GM19025 (cell line): ENCODE data around the gene TARDBP.
"Not testable (repeated sequence)": the region's sequence is repeated elsewhere in the genome, so short reads cannot be mapped to it uniquely, and the experiment has no call there.

ENCODE experiments used
- ATAC-seq: cut with Tn5 transposase; IDR thresholded peaks from one replicate; pipeline ENCODE4 v1.9.1; 2021; ENCODE audit warnings: mild to moderate bottlenecking, low read depth, moderate library complexity; ENCODE audit not compliant: unreplicated experiment

Gene TARDBP

GRCh38 chr1:11012260-11013159 is at the start of gene TARDBP:
TSS of gene TARDBP (plus strand) at chr1:11012654. CDS start at chr1:11013728, 1,074 bp downstream.
- peak; percentile 79 for ATAC-seq

DNA sequence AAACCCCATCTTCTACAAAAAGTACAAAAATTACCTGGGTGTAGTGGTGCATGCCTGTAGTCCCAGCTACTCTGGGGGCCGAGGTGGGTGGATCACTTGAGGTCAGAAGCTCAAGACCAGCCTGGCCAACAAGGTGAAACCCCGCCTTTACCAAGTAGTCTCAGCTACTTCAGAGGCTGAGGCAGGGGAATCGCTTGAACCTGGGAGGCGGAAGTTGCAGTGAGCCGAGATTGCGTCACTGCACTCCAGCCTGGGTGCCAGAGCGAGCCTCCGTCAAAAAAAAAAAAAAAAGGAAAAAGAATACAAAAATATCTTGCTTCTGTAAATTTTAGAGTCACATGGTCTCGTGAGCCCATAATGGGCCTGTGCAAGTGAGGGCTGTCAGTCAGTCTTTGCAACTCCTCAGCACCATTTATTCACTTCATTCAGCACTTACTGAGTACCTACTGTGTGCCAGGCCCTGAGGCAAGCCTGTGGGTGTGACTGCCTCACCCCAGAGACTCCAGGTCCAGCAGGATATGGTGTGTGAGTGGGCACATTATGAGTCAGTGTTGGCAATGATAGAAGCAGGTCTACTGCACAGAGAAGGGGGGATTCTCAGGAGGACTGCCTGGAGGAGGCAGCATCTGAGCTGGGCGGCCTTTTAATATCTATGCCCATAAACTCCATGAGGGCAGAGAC is 46.8 kb upstream of the TARDBP start:
- ATAC-seq, result no peak

DNA sequence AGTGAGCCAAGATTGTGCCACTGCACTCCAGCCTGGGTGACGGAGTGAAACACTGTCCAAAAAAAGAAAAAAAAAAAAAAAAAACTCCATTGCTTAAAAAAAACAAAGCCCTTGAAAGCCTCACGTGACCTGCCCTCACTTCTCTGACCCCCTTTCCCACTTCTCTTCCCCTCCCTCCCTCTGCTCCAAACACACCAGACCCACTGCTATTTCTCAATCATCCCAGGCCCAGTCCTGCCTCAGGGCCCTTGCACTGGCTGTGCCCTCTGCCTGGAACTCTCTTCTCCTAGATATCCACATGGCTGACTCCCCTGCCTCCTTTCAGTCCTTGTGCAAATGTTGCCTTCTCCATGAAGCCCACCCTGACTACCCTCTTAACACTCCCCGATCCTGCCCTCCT is 45.4 kb upstream of the TARDBP start:
- ATAC-seq, result no peak

GRCh38 chr1:10968411-10968826 is 44.0 kb upstream of the TARDBP start:
- ATAC-seq, result no peak

DNA sequence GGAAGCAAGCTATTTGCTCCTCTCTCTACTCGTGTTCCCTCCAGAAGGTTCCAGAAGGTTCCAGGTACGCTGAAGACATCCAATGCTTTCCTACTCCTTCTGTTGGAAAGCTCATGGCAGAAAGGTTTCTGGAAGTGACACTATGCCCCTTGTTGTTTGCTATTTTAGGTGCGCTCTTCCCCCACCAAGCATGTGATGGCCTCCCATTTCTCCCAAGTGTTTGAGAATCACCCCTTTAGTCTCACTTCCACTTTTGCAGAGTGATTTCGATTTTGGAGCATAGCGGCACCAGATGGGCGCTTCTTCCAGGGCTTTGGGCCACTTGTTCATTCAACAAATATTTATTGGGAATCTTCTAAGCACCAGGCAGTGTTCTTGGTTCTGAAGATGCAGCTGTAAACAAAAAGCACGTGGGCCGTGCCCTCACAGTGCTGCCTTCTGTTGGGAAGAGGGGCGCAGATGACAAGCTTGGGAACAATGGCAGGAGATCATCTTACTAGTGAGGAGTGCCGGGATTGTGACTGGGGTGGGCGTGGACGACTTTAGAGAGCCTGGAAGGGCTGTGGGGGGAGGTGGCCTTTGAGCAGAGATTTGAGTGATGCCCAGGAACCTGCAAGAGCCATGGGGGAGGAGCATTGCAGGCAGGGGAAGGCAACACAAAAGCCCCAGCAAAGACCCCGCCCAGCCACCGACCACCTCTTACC is 43.0 kb upstream of the TARDBP start:
- no peak for ATAC-seq

GRCh38 chr1:10969971-10970332 is 42.5 kb upstream of the TARDBP start:
- no peak for ATAC-seq

GRCh38 chr1:10973552-10973951 is 38.9 kb upstream of the TARDBP start:
- ATAC-seq, result no peak

DNA sequence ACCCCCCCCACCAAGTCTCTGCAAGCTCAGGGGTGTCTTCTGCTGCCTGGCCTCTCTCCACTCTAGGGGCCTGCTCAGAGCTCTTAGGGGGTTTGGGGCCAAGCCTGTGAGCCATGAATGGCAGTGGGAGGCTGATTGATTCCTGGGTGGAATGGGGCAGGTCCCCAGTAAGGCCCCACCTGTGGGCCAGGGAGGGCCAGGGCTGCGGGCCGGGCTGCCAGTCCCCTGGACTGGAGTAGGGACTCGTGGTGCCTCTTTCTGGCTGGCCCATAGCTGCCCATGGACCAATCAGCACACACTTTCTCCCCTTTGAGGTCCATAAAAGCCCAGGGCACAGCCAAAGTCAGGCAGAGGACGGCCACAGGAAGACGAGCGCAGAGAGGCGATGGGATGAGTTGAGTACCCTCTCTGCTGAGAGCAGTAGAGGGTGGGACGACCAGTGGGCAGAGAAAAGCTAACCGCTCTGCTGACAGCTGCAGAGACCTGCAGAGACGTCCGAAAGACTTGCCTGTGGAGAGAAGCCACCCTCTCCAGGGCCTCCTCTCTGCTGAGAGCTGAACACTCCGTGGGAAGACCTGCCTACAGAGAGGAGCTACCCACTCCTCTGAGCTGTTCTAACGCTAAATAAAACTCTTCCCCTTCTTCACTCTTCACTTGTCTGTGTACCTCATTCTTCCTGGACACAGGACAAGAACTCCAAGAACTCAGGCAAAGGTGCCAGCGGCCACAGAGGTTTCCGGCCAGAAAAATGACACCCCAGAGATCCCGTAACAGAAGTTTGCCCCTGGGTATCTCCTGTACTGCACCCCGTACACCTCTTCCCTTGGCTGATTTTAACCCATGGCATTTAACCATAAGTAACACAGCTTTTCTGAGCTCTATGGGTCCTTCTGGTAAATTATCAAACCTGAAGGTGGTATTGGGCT is 38.2 kb upstream of the TARDBP start:
- no peak for ATAC-seq

GRCh38 chr1:10975567-10976326 is 36.7 kb upstream of the TARDBP start:
- ATAC-seq, result no peak

DNA sequence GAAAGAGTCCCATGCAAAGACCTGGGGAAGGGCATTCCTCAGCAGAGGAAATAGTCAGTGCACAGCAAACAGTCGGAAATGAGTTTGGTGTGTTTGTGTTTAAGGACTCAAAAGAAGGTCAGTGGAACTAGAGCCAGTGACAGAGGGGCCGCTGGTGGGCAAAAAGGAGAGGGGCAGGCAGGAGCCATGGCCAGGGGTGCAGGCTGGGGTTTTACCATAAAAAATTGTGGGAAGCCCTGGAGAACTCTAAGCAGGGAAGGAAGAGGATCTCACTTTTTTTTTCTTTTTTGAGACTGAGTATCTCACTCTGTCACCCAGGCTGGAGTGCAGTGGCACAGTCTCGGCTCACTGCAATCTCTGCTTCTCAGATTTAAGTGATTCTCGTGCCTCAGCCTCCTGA is 33.7 kb upstream of the TARDBP start:
- no peak for ATAC-seq

GRCh38 chr1:10979483-10979920 is 33.0 kb upstream of the TARDBP start:
- no peak for ATAC-seq

DNA sequence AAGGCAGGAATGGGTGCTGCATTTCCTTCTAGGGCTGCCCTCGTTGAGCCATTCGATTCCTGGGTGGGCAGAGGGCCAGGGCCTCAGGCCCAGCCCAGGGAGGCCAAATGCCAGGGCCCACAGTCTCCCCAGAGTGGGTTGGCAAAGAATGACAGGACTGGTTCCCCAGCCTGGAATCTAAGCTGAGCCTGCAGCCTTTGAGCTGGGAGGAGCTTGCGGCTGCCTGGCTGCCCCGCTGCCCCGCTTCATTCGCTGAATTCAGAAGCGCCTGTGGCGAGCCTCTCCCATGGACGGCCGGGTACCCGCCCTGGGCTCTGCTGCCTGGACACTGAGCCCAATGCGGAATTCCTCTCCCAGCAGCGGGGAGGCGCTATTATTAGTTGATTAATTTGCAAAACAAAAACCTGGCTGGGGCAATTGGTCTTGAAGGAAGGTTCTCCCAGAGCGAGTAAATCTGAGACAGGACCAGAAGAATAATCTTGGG is 32.3 kb upstream of the TARDBP start:
- ATAC-seq, result no peak

GRCh38 chr1:10980841-10981727 is 31.4 kb upstream of the TARDBP start:
- ATAC-seq, result no peak

GRCh38 chr1:10986525-10986890 is 25.9 kb upstream of the TARDBP start:
- ATAC-seq, result no peak

DNA sequence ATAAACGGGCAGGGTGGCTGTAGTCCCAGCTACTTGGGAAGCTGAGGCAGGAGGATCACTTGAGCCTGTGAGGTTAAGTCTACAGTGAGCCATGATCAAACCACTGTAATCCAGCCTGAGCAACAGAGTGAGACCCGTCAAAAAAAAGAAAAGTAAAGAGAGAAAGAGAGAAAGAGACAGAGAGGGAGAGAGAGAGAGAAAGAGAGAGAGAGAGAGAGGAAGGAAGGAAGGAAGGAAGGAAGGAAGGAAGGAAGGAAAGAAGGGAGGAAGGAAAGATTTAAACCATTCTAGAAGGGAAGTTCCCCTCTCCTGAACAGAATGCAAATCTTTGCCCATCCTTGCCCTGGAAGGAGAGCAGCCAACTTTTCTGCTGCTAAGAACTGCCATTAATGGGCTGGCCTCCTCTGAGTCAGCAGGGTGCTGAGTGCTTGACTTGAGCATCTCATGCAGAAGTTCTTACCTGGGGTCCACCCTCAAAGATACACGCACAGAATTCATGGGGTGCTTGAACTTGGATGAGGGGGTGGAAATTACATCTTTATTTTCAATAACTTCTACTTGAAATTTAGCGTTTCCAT is 24.5 kb upstream of the TARDBP start:
- ATAC-seq, result no peak

DNA sequence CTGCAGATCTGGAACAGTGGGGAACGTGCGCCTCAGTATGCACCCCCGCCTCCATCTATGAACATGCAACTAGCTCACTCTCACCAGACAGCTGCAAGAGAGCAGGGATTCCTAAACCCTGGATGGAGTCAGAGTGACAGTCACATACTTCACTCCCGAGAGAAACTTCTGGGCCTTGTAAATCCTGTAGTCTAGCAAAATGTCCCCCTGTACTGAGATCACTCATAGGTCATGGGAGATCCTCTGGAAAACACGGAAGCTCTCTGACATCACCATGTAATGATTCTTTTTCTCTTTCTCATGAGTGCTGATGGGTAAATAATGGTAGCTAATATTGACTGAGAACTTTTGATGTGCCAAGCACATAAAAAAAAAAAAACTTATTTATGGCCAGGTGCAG is 23.4 kb upstream of the TARDBP start:
- no peak for ATAC-seq

- not testable (repeated sequence) for ATAC-seq
Observed at GRCh38 chr1:10989920-10990516, 22.4 kb upstream of the TARDBP start.

- no peak for ATAC-seq
Observed at GRCh38 chr1:10990828-10991227, 21.6 kb upstream of the TARDBP start.
